Heart left ventricle (tissue), 16 donors: ENCODE measurements around the gene RTL10. TPM values are rescaled to one million over a fixed set of nuclear protein-coding genes. Genes with fewer than 3 reads are reported as not detected.
A peak's percentile ranks its signal among the peaks of the same experiment; 100 is the strongest.

Source experiments
- ATAC-seq, 4 donors: fragments of 200-7000 bp; cut with Tn5 transposase; one replicate each; pipeline ENCODE4 v1.9.1; 2020 to 2022; ENCODE audit warnings: moderate library complexity in 4 of 4, mild to moderate bottlenecking in 3 of 4, moderate number of reproducible peaks in 1 of 4
- DNase-seq, 5 donors: peaks; one replicate each; pipeline ENCODE4 v3.0.0-alpha.2; 2020
- H3K27ac ChIP-seq, 12 donors: fragments of 200-600 bp; sonication (generic) in 4 of 12; one replicate each; pipeline versions ENCODE4 v1.5.0 to v1.8.0; 2016 to 2022; ENCODE audit warnings: mild to moderate bottlenecking in 2 of 12
- H3K27me3 ChIP-seq, 9 donors: fragments of 200-600 bp; sonication (generic) in 2 of 9; one replicate each; pipeline versions ENCODE4 v1.5.1 to v1.8.0; 2016 to 2022; ENCODE audit warnings: mild to moderate bottlenecking in 3 of 9
- H3K36me3 ChIP-seq, 9 donors: fragments of 200-600 bp; sonication (generic) in 2 of 9; one replicate each; pipeline versions ENCODE4 v1.5.0 to v1.8.0; 2018 to 2022; ENCODE audit warnings: mild to moderate bottlenecking in 2 of 9
- H3K4me1 ChIP-seq, 12 donors: fragments of 200-600 bp; sonication (generic) in 4 of 12; one replicate each; pipeline versions ENCODE4 v1.5.0 to v1.8.0; 2016 to 2022; ENCODE audit warnings: mild to moderate bottlenecking in 3 of 12
- H3K4me3 ChIP-seq, 12 donors: fragments of 200-600 bp; sonication (generic) in 4 of 12; one replicate each; pipeline versions ENCODE4 v1.5.0 to v1.8.0; 2017 to 2022; ENCODE audit warnings: mild to moderate bottlenecking in 9 of 12, moderate library complexity in 4 of 12
- H3K9me3 ChIP-seq, 12 donors: fragments of 200-600 bp; sonication (generic) in 4 of 12; one replicate each; pipeline versions ENCODE4 v1.5.0 to v1.8.0; 2016 to 2022; ENCODE audit warnings: mild to moderate bottlenecking in 1 of 12
- POLR2A ChIP-seq, 2 donors: fragments of 450-650 bp; IDR thresholded peaks; one replicate each; pipeline ENCODE4 v1.6.1; 2017; ENCODE audit warnings: antibody characterized with exemption in 2 of 2, mild to moderate bottlenecking in 2 of 2, moderate library complexity in 2 of 2
- WGBS, 4 donors: extraction: QIAGEN DNeasy Blood & Tissue Kit in 2 of 4; methylation state at CpG; one replicate each; pipeline versions ENCODE4 v1.1.5 to v1.1.7; 2013 to 2018; 5-methylcytosine and 5-hydroxymethylcytosine counted together
- intact Hi-C, 10 donors: fragments of 100-400 bp; cut with DNase I; formaldehyde crosslinking; loops; one replicate each; pipeline versions ENCODE4 v1.11.1 to v1.14.2; 2022
- polyA plus RNA-seq, 2 donors: library from polyadenylated mRNA; stranded (reverse); fragments of 200-250 nt; gene quantifications; one replicate each; pipeline ENCODE4 v1.2.3, GENCODE V29; 2013
- total RNA-seq, 9 donors: library from RNA; depleted of rRNA in 2 of 9; stranded (reverse); fragments of >200 nt in 2 of 9; fragmentation: NEBNext Ultra II Directional in 3 of 9; extraction: Animal tissue kit (Norgen Biotek cat#: 25700) in 3 of 9; gene quantifications; one replicate each; pipeline versions ENCODE4 v1.1.0 to v1.2.4, GENCODE V29; 2016 to 2023
- TF ChIP-seq, protein P1 (sequence below), 12 donors: fragments of 200-600 bp; sonication (generic) in 4 of 12; IDR thresholded peaks; one replicate each; pipeline versions ENCODE4 v1.5.0 to v1.8.0; 2018 to 2022; ENCODE audit warnings: antibody characterized with exemption in 12 of 12, mild to moderate bottlenecking in 5 of 12
- donor health status: ischemic (EF 13 %, LVEDD 7.1; RV severe dilation, severe dysfunction).
- donor health status: healthy with polysubstance abuse.
- donor health status: DM: no; HTN: yes; CAD: no.
- donor health status: DM: no; HTN: no; CAD: no.
- donor health status: ischemic (EF 25% LVEDD 6.9; RV normal size, moderate dysfunction).
- donor health status: ischemic (EF 25% LVEDD 5.7; RV mildly dilated, moderate dysfunction).
- donor health status: healthy.
- donor health status: DM: yes; HTN: yes; CAD: no.
- donor health status: ischemic (EF 35%, LVEDD 5.7; RV mildly dilated, moderate dysfunction).
- donor health status: nonischemic (EF 11% LVEDD 7.7; RV severe dilation, severe dysfunction).
- donor health status: DM: yes; HTN: yes; CAD: no.
- donor health status: PGD.
- donor health status: ischemic (EF 29% LVEDD 5.4; RV normal size, mild dysfunction).
- donor health status: nonischemic (EF 23%, LVEDD 6.1; RV moderate dilation, normal function).

Gene RTL10
- total and polyA plus RNA-seq, 11 donors = 4.6 to 11.6 (median 7.5) TPM

- intact Hi-C loops = loop anchor here in 2 of 10 donors (10.0 kb wide), 2 partner anchors 57 to 1763 kb away; no protein-coding TSS in a partner anchor
- Histone ChIP-seq H3K27me3 (no peaks in the 10 kb centered on the region), H3K4me1 (peaks cover 0 to 30% (median 24%) of the 10 kb centered on the region in 12 donors), H3K36me3 (peaks cover 0 to 4% (median 0%) of the 10 kb centered on the region in 9 donors), H3K4me3 (no peak overlapping the region), H3K9me3 (no peaks in the 10 kb centered on the region), H3K27ac (no peak overlapping the region)
- no peak for DNase-seq
- no peak for TF ChIP-seq POLR2A (IDR thresholded peaks at IDR 0.05)
- TF ChIP-seq, protein P1, sequence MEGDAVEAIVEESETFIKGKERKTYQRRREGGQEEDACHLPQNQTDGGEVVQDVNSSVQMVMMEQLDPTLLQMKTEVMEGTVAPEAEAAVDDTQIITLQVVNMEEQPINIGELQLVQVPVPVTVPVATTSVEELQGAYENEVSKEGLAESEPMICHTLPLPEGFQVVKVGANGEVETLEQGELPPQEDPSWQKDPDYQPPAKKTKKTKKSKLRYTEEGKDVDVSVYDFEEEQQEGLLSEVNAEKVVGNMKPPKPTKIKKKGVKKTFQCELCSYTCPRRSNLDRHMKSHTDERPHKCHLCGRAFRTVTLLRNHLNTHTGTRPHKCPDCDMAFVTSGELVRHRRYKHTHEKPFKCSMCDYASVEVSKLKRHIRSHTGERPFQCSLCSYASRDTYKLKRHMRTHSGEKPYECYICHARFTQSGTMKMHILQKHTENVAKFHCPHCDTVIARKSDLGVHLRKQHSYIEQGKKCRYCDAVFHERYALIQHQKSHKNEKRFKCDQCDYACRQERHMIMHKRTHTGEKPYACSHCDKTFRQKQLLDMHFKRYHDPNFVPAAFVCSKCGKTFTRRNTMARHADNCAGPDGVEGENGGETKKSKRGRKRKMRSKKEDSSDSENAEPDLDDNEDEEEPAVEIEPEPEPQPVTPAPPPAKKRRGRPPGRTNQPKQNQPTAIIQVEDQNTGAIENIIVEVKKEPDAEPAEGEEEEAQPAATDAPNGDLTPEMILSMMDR (IDR thresholded peaks at IDR 0.05) = no peak
- no peak for ATAC-seq
- 98 to 100% (median 98%) methylated on average over 3 of the region's 3 CpGs for WGBS, 4 donors
Measured at GRCh38 chr22:19857382-19857781, 2.7 kb upstream of the RTL10 start.

DNA sequence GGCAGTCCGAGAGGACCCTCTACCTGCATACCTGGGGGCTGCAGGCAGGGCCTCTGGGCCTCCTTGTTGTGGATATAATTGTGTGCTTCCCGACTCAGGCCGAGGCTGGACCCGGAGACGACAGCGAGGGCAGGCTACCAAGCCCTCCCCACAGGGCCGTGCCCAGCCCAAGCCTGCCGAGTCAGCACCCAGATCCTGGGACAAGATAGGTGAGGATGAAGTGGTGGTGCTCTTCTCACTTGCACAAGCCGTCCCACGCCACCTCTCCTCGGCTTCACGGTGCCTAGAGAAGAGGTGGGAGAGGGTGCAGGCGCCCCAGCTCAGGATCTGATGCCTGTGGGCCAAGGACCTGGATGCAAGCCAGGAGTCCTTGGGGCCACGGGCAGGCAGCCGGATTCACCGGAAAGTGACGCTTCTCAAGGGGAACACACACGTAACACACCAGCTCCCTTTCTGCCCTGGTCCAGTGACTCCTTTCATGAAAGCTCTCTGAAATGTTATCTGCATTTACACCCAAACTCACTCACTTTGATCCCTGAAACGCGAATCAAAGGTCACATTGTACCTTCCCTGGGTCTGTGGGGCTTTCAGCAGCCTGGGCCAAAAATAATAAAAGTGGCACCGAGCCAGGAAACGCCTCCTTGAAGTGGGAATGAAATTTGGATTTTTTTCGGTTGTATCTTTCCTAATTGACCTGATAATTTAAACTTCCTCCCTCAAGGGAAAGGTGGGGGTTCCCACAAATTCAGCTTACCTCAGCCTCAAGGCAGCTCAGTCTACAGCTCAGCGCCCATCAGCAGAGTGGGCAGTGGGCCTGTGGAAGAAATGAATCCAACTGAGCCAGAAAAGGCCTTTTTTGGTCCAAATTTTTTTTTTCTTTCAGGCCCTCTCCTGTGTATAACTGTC, 1.1 kb upstream of the RTL10 start:
- intact Hi-C loops = loop anchor here in 2 of 10 donors (10.0 kb wide), 2 partner anchors 59 to 1761 kb away; no protein-coding TSS in a partner anchor
- no peaks in the 10 kb centered on the region for H3K9me3 ChIP-seq
- H3K4me3 ChIP-seq = peak overlapping the region; percentile 63 to 97 (median 80)
- H3K27me3 ChIP-seq = no peaks in the 10 kb centered on the region
- WGBS, 4 donors = 6 to 11% (median 7%) methylated on average over 16 to 24 of the region's 24 CpGs
- peak; percentile 1 to 23 (median 7) for ATAC-seq
- H3K4me1 ChIP-seq = peaks cover 0 to 32% (median 24%) of the 10 kb centered on the region in 12 donors
- H3K27ac ChIP-seq = peak overlapping the region; percentile 83 to 96 (median 93)
- TF ChIP-seq, protein P1 (IDR thresholded peaks at IDR 0.05) = no peak
- peak in 1 of 2 donors; percentile 14 for TF ChIP-seq POLR2A (IDR thresholded peaks at IDR 0.05)
- DNase-seq = peak in 4 of 5 donors; percentile 35 to 75 (median 69)
- H3K36me3 ChIP-seq = peaks cover 0 to 21% (median 12%) of the 10 kb centered on the region in 9 donors

DNA sequence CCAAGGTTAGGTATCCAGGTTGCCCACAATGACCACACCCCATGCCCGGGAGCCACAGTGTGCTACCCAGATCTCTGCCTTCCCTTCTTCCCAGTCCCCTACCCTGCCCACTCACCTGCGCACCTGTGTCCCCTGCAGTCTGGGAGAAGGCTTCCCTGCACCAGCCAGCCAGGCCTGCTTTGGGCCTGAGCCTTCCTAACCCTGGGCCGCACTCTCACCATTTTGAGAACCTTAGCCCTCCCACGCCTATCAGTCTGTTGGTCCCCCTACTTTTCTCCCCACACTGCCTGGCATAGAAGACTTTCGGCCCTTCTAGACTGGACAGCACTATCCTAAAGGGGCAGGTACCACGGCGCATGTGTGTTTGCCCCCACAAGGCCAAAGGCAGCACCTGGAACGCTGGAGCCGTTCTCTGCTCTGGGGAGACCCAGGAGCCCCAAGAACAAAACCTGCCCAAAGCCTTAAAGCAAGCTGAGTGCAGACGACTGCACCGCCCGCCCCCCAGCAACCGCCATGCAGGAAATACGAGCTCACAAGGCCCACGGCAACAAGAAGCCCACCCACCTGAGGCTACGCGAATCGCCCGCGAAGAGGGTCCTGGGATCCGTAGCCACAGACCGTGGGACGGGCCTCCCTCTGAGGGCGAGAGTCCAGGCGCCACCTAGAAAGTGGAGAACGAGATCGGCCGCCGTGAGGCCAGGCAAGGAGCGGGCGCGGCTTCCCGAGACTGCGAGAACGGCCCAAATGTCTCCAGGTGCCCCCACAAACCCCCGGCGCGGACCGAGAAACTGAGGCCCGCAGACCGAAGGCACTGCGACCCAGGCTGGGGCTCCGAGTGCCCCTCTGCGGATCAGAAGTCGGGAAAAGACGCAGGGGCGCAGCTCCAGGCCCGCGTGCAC, 546 bp downstream of the RTL10 start:
- Histone ChIP-seq H3K27ac (peak overlapping the region; percentile 68 to 96 (median 93)), H3K9me3 (no peaks in the 10 kb centered on the region), H3K27me3 (no peaks in the 10 kb centered on the region), H3K36me3 (peaks cover 0 to 31% (median 14%) of the 10 kb centered on the region in 9 donors), H3K4me3 (peak overlapping the region; percentile 63 to 97 (median 80)), H3K4me1 (peaks cover 0 to 32% (median 24%) of the 10 kb centered on the region in 12 donors)
- ATAC-seq = peak; percentile 0 to 4 (median 1)
- 2 to 4% (median 3%) methylated on average over 20 to 49 of the region's 49 CpGs for WGBS, 4 donors
- peak in 3 of 5 donors; percentile 20 to 55 (median 30) for DNase-seq
- TF ChIP-seq POLR2A (IDR thresholded peaks at IDR 0.05) = no peak
- TF ChIP-seq, protein P1 (IDR thresholded peaks at IDR 0.05) = no peak
- intact Hi-C loops = loop anchor here in 3 of 10 donors (5.0 to 10.0 kb wide), 7 partner anchors 47 to 1759 kb away; partner anchors contain the start of genes COMT (in 1 of the 3), TBX1 (in 1 of the 3) and TXNRD2 (in 1 of the 3)
